SK-N-DZ (cell line): ENCODE data around the gene RFTN1.

ENCODE experiments used
- DNase-seq: peaks from one replicate; pipeline ENCODE4 v3.0.0-alpha.2; 2015; ENCODE audit warnings: low spot score

Gene RFTN1

DNA sequence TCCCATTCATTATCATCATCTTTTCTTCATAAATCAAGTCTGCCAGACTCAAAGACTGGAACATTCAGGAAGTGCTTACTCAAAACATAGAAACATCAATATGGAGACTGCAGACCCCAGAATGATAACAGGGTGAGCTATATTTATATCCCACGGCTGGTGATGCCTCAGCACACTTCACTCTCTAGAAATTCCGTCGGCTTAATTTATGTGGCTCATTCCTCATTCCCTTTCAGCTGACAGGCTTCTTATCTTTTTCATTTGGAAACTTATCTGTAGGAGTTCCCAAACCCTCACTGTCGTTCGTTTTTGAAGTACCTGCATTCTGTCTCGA is 45.5 kb downstream of the RFTN1 start:
- DNase-seq: no peak

DNA sequence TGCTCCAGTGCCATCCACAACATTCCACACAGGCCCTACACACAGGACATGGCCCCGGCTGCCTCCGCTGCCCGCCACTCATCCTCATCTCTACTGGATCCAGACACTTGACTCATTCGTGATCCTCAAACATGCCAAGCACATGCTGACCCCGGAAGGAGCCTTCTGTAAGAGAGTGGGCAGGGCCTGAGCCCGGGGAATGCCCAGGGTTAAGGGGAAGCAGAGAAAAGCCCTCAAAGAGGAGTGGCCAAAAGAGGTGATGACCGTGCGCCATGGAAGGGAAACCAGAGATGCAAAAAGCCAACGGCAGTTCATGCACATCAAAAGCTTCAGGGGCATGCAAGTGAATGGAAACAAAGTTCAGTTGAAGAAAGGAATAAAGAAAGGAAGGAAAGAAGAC is 46.1 kb downstream of the RFTN1 start:
- DNase-seq: no peak

- no peak for DNase-seq
Observed at GRCh38 chr3:16466822-16467221, 46.7 kb downstream of the RFTN1 start.

DNA sequence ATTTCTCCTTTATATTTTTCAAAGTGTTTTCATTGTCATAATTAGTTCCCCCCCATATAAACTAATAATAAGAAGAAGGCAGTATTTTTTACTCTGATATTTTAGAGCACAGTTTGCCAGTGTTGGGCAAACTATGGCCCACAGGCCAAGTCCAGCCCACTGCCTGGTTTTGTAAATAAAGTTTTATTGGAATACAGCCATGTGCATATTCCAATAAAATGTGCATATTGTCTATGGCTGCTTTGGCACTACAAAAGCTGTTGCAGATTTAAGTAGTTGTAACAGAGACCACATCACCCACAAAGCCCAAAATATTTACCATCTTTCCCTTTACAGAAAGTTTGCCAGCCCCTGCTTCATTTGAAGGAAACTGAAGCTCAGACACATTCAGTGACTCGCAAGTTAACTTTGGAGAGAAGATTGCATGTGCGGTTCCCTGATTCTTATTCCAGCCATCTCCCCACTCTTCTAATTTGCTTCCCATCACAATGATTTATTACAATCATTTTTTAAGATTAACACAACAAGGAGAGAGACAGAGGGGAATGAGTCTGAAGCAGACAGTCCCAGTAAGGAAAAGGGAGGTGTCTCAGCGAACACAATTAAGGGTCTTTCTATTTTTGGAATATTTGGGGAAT is 48.9 kb downstream of the RFTN1 start:
- DNase-seq: no peak

GRCh38 chr3:16463914-16464313 is 49.6 kb downstream of the RFTN1 start:
- DNase-seq: no peak

- DNase-seq: no peak
Observed at GRCh38 chr3:16463119-16463518, 50.4 kb downstream of the RFTN1 start.

GRCh38 chr3:16462679-16463078 is 50.8 kb downstream of the RFTN1 start:
- DNase-seq: no peak

DNA sequence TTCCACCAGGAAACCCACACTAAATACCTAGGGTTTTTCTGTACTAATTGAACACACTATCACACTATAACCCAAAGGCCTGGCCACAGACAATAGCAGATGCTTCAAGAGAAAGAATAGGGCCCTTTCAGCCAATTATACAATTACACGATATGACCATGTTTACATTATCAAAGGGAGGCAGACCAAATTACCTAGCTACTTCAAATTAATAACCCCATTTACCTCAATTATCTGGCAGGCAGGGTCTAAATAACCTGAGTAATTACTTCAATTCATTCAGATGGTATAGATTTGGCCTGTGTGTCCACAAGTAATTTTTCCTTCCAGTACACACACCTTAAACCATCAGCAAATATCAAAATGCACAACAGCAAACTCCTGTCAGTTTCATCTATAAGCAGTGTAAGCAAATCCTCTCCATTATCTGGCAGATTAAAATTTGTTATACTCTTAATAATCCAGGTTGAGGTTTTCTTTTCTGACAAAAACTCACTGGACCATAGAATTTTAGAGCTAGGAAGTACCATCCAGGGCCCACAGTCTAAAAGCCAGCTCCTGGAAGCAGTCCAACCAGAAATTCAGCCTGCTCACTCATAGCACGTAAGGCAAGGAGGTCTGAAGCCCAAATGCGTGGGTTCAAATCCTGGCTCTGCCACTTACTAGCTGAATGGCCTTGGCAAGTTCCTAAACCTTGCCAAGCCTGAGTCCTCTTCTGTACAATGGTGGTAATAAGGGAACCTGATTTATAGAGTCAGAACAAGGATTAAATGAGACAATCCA is 51.8 kb downstream of the RFTN1 start:
- DNase-seq: peak; percentile 53

DNA sequence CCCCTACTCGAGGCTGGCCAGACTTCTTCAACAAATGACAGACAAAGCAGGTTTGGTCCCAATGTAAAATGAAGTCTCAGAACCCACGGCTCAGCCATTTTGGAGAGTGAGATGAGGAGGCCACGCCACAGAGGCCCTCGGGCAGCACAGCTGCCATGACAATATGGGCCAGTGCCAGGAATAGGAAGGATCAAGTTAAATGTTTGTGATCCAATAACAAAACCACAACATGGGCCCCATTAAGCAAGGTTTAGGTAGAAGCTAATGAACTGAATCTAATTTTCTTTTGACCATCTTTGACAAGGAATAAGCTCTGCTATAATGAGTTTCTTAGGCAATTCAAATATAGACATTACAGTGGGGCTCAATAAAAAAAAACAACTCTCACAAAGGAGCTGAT is 52.6 kb downstream of the RFTN1 start:
- DNase-seq: no peak

GRCh38 chr3:16460273-16460672 is 53.2 kb downstream of the RFTN1 start:
- DNase-seq: no peak

DNA sequence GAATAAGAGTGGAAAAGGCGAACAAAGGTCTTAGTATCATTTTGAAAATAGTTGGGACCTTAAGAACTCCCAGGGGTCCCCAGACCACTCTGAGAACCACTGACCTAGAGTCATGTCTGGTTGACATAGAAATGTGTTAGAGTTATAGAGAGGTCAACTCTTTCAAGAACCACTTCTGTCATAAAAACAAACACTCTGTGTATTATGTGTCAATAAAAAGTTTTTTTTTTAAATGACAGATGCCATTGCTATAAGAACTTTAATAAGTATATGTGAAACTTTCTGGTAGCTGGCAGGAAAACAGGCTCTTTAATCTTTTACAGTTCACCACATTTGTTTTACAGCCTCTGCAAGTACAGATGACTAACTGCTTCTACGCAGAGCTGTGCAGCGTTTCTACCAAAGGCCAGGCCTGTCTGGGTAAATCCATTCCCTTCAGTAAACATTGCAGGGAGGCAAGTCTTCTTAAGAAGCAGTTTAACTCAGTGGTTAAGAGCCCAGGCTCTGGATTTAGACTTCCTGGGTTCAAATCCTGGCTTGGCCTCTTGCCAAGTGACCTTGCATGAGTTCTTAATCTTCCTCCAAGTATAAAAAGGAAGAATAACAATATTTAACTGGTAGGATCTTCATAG is 56.6 kb downstream of the RFTN1 start:
- no peak for DNase-seq

GRCh38 chr3:16455966-16456365 is 57.5 kb downstream of the RFTN1 start:
- DNase-seq: no peak

- DNase-seq: no peak
Observed at GRCh38 chr3:16455001-16455400, 58.5 kb downstream of the RFTN1 start.

- DNase-seq: no peak
Observed at GRCh38 chr3:16452261-16452660, 61.2 kb downstream of the RFTN1 start.

GRCh38 chr3:16449369-16449768 is 64.1 kb downstream of the RFTN1 start:
- no peak for DNase-seq

- DNase-seq: no peak
Observed at GRCh38 chr3:16448639-16449070, 64.8 kb downstream of the RFTN1 start.

DNA sequence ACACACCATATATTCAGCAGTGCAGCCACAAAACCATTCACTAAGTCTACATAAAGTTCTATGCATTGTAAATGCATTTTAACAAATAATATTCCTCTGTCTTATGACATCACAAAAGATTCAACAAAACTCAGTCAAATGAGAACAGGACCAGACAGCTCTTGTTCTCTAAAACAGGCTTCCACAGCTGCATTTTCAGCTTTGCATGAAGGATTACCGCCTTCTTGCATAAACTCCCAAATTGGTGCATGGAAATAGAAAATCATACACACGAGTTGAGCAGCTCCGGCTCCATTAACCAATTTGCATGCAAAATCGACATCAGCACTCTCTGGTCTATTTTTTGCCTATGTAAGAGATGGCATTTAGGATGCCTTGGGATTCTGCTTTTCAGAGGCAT is 66.4 kb downstream of the RFTN1 start:
- DNase-seq: no peak

DNA sequence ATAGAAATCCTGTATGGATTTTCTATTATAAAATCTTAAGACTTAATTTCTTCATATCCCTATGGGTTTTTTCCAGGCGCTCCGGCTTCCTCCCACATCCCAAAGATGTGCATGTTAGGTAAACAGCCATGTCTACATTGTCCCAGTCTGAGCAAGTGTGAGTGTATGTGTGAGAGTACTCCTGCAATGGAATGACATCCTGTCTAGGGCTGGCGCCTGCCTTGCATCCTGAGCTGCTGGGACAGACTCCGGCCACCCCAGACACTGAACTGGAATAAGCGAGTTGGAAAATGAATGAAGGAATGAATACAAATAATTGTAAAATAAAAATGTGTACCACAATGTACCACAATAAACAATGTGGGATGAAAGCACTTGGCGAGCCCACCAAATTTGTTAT is 69.2 kb downstream of the RFTN1 start:
- DNase-seq: no peak

DNA sequence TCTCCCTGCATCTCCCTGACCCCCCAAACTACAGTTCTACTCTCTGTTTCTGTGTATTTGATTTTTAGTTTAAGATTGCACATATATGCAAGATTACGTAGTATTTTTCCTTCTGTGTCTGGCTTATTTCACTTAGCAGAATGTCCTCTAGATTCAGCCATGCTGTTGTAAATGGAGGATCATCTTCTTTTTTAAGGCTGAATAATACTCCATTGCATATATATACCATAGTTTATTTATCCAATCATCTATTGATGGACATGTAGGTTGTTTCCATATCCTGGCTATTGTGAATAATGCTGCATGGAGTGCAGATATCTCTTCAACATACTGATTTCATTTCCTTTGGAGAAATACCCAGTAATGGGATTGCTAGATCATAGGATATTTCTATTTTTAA is 70.8 kb downstream of the RFTN1 start:
- DNase-seq: no peak

GRCh38 chr3:16441371-16441875 is 72.1 kb downstream of the RFTN1 start:
- DNase-seq: peak; percentile 94

DNA sequence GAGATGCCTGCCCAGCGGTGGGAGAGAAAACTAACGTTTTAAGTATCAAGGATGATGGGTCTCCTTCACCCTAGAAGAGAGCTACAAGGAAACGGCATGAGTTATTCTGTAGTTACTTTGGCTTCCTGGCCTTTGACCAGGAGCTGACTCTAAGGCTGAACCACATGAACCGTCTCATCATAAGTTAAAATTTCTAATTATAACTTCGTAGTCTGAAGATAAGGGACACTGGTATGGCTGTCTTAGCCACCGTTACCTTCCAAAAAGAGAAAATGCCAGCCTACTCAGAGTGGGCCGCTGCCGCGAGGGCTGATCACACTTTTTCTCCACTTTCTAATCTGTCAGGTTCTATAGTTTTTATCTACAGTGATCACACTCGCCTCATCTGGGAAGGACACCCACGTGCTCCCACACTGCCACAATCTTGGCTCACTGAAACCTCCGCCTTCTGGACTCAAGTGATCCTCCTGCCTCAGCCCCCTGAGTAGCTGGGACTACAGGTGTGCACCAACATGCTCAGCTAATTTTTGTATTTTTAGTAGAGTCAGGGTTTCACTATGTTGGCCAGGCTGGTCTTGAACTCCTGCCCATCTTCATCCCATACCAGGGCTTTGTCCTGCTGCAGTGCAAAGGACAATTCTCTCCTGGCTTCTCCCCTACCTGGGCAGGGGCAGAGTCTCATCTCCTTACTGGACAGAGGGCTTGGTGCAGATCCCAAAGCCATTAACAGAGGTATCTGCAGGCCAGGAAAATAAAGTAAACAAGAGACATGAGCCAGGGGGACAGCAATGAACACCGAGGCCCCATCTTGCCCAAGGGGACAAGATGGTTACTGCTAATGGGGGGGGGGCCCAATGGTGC is 73.4 kb downstream of the RFTN1 start:
- no peak for DNase-seq
